ENCODE results near the gene ACAP3. TPM values are rescaled to one million over a fixed set of nuclear protein-coding genes. Genes with fewer than 3 reads are reported as not detected.

The ACAP3 gene
- polyA plus RNA-seq, 3 donors from 2014 or later = 1.4 to 7.0 (median 4.6) TPM

DNA sequence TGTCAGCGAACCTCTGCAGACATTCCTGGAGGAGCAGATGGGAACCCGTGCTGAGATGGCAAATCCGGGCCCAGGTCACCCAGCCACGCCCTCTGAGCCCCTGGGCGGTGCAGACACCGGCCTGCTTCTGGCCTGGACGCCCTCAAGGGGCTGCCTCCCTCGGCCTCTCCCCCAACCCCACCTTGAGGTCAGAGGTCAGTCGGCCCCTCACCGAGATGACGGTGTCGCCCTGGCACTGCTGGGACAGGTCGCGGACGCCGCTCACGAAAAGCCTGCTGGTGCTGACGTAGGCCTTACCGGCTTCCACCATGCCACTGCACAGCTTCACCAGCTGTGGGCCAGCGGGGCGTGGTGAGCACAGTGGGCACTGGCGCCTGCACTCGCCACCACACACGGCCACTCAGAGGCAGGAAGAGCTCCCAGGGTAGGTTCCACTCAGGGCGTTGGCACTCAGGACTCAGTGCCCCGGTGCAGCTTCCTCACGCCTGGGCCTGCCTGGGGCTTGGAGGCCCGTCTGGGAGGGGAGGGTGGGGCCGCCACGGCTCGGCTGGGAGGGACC lies 4.7 kb downstream of the ACAP3 start:
- H3K27ac Mint-ChIP-seq = no peak overlapping the region
- no peak for DNase-seq
- peaks cover 0 to 9% (median 7%) of the 10 kb centered on the region in 3 donors for H3K27me3 Mint-ChIP-seq (ENCODE audit: low read depth in 3 of 3)
- no peaks in the 10 kb centered on the region for H3K36me3 Mint-ChIP-seq
- peaks cover 15 to 18% of the 10 kb centered on the region in 2 donors for H3K4me1 Mint-ChIP-seq
- no peak overlapping the region for H3K4me3 Mint-ChIP-seq
- H3K9me3 Mint-ChIP-seq = no peaks in the 10 kb centered on the region

DNA sequence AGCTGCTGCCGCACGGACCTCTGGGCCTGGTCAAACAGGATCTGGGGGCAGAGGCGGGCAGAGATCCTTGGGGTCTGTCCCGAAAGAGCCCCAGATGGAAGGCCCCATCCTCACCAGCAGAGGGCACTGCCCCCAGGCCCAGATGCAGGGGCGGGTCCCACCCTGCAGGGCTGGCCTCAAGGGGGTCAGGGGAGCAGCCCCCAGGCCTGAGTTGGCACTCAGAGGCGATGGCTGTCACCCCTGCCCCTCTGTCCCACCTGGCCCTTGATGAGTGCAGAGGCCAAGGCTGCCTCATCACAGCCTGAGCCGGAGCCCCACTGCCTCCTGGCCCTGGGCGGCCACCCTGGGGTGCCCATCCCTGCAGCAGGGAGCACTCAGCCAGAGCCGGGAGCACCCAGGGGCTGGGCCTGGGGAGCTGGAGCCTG lies 5.7 kb downstream of the ACAP3 start:
- peaks cover 0 to 7% (median 3%) of the 10 kb centered on the region in 3 donors for H3K27me3 Mint-ChIP-seq (ENCODE audit: low read depth in 3 of 3)
- H3K4me1 Mint-ChIP-seq = peaks cover 13 to 16% of the 10 kb centered on the region in 2 donors
- no peak overlapping the region for H3K27ac Mint-ChIP-seq
- DNase-seq = no peak
- H3K9me3 Mint-ChIP-seq = no peaks in the 10 kb centered on the region
- H3K4me3 Mint-ChIP-seq = no peak overlapping the region
- H3K36me3 Mint-ChIP-seq = no peaks in the 10 kb centered on the region

DNA sequence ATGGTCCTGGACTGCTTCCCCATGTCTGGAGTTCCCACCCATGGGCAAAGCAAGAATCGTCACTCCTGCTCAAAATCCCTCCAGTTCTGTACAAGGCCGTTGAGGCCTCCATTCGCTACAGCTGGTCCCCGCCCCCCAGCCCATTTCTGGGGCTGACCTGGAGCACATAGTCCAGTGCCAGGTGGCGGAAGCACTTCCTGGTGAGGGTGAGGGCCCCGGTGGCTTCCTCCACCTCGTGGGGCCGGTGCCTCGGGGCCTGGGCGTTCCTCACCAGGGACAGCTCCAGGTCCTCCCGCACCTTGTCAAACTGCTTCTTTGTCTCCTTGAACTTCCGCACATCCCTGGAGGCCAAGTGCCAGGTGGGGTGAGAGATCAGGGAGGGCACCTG lies 7.4 kb downstream of the ACAP3 start:
- no peak for DNase-seq
- no peak overlapping the region for H3K4me3 Mint-ChIP-seq
- no peaks in the 10 kb centered on the region for H3K9me3 Mint-ChIP-seq
- peak overlapping the region in 1 of 6 donors; percentile 46 for H3K27ac Mint-ChIP-seq
- H3K27me3 Mint-ChIP-seq (ENCODE audit: low read depth in 3 of 3) = peaks cover 0 to 2% (median 0%) of the 10 kb centered on the region in 3 donors
- peaks cover 0 to 4% of the 10 kb centered on the region in 2 donors for H3K4me1 Mint-ChIP-seq
- no peaks in the 10 kb centered on the region for H3K36me3 Mint-ChIP-seq

DNA sequence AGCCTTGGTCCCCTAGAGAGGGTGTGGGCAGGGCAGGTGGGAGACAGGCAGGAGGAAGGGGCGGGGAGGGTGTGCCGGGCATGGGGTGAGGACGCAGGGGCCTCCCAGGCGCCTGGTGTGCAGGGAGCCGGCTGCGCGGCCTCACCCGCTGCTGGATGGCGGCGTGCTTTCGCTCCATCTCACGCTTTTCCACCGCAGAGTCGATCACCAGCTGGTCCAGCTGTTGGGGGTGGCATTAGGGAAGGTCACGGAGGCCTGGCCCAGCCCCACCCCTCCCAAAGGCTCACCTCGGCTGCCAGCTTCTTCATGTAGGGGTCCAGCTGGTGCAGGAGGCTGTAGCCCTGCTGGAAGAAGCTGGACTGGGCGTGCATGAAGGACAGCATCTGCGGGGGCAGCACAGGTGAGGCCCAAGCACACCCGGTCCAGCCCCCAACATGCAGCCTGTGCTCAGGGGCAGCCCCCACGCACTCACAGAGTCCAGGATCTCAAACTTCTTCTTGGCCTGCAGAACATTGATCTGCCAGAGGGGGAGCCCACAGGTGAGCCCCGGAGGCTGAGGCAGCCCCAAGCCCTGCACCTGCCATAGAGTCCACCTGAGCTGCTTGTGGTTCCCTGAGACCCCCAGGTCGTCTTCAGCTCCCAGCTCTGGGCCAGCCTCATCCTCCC lies 7.9 kb downstream of the ACAP3 start:
- Mint-ChIP-seq H3K9me3 (no peaks in the 10 kb centered on the region), H3K27me3 (ENCODE audit: low read depth in 3 of 3) (peaks cover 0 to 2% (median 0%) of the 10 kb centered on the region in 3 donors), H3K4me1 (peaks cover 0 to 2% of the 10 kb centered on the region in 2 donors), H3K27ac (no peak overlapping the region), H3K36me3 (no peaks in the 10 kb centered on the region), H3K4me3 (no peak overlapping the region)
- DNase-seq = no peak

DNA sequence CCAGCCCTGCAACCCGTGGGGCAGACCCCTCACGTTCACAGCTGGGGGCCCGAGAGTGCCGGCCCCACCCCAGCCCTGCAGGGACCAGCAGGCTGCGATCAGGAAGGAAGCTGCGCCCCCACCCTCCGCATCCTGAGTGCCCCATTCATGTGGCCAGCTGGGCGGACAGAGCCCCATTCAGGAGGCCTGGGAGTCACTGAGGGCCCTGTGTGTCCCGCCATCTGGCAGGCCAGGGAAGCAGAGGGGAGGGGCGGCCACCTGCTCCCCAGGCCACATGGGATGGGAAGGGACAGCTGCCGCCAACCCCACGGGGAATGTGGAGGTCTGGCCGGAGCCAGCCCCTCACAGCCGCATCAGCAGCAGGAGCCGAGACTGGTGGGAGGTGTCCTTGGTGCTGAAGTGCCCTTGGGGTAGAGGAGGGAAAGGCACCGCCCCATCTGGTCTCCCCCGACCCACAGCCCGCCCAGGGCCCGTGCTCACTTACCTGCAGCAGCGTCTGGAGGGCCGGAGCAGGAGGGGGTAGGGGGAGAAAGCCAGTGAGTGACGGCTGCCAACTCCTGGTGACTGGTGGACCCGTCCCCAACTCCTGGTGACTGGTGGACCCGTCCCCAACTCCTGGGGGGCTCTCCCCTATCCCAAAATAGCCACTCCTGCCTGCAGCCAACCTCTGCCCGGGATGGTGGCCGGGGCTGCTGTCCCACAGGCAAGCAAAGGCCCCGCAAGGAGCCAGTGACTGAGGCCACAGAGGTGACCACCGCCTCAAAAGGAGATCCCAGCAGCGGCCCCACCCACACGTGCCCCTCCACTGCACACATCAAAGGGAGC lies 8.7 kb downstream of the ACAP3 start:
- H3K27ac Mint-ChIP-seq = no peak overlapping the region
- H3K4me3 Mint-ChIP-seq = no peak overlapping the region

DNA sequence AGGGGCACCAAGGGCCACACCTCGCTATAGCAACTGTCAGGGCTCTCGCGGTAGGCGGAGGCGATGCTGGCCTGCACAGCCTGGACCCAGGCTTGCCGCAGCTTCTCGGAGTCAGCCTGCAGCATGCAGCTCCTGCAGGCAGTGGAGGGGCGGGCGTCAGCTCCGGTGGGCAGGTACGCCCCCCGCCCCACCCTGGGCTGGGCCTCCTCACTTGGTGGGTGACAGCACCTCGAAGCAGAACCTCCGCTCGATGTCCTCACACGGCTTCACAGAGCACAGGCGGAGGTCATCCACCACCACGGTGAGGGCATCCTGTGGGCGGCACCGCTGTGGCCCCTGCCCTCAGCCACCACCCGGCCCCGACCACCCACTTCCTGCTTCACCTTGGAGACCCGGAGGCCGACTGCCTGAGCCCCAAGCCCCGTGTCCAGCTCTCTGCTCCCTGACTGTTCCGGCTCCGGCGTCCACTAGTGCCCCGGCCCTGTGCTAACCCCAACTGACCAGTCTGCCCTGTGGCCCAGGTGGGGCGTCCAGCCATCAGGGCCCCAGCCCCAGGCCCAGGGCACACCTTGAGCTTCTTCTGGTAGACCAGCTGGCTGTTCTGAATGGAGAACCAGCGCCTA lies 9.8 kb downstream of the ACAP3 start:
- Mint-ChIP-seq H3K36me3 (no peaks in the 10 kb centered on the region), H3K27me3 (ENCODE audit: low read depth in 3 of 3) (peaks cover 0 to 2% (median 0%) of the 10 kb centered on the region in 3 donors), H3K4me3 (no peak overlapping the region), H3K4me1 (no peaks in the 10 kb centered on the region), H3K27ac (no peak overlapping the region), H3K9me3 (no peaks in the 10 kb centered on the region)
- DNase-seq = no peak

More for the DNA sequence above, 8.7 kb downstream of the ACAP3 start:
- H3K9me3 Mint-ChIP-seq = no peaks in the 10 kb centered on the region
- H3K27me3 Mint-ChIP-seq (ENCODE audit: low read depth in 3 of 3) = peaks cover 0 to 2% (median 0%) of the 10 kb centered on the region in 3 donors
- no peaks in the 10 kb centered on the region for H3K36me3 Mint-ChIP-seq
- H3K4me1 Mint-ChIP-seq = no peaks in the 10 kb centered on the region
- DNase-seq = no peak

DNA sequence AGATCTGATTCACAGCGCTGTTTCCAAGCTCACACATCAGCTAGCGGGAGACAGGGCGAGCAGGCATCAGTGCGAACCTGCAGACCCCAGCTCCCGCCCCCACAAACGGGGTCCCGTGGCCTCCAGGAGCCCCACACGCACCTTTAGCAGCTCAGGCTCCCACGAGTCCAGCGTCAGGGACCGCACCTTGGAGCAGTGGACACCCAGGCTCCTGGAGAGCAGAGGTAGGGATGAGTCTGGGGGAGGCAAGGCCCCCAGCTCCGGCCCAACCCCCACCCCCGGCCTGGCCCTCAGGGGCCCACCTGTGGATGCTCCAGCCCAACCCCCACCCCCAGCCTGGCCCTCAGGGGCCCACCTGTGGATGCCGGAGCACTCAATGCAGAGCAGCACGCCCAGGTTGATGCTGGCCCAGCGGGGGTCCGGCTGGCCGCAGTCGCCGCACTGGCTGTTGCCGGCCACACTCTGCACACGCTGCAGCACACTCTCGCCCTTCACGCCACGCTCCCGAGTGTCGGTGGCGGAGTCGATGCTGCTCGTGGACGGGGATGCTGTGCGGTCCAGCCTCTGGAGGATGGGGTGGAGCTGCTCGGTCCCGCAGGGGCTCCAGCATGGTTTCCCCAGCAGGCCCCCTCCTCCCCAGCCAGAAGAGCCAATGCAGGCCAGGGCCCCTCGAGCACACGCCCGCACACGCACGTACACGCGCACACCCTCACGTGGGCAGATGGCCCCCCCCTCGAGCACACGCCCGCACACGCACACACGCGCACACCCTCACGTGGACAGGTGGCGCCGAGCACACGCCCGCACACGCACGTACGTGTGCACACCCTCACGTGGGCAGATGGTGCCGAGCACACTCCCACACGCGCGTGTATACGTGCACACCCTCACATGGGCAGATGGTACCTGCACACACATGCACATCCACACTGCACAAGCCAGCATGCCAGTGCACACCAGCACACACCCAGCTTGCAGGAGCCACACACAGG lies 11.4 kb downstream of the ACAP3 start:
- Mint-ChIP-seq H3K9me3 (no peaks in the 10 kb centered on the region), H3K4me1 (no peaks in the 10 kb centered on the region), H3K36me3 (no peaks in the 10 kb centered on the region), H3K27me3 (ENCODE audit: low read depth in 3 of 3) (peaks cover 0 to 2% (median 0%) of the 10 kb centered on the region in 3 donors), H3K27ac (no peak overlapping the region), H3K4me3 (no peak overlapping the region)
- no peak for DNase-seq

DNA sequence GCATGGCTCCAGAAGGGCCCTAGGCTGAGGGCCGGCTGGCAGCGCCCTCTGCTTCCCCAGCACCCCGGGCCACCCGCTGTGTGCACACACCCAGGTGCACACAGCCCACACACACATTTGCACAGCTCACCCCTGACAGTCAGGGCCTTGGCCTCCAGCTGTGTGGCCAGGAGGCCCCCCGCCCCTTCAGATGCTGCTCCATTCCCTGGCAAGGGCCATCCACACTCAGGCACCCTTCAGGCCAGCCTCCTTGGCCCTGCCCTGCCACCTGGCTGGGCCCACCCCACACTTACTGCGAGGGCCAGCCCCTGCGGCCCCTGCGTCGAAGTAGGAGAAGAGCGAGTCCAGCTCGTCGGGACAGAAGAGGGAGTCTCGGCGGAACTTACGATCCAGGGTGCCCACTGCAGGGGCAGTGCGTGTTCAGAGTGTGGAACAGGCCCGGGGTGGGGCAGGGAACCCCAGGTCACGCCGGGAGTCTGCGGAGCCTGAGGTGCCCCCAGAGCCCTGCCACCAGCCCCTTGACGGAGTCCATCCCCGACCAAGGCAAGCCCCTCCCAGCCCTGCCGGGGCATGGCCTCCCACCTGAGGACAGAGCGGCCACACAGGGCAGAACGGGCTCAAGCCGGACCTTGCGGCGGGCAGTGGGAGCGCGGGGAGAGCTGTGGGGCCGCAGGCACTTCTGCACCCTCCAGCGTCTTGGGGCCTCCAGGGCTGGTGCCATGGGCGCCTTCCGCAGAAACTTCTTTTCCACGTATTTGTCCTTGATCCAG lies 12.4 kb downstream of the ACAP3 start:
- no peaks in the 10 kb centered on the region for H3K36me3 Mint-ChIP-seq
- no peak for DNase-seq
- no peak overlapping the region for H3K4me3 Mint-ChIP-seq

DNA sequence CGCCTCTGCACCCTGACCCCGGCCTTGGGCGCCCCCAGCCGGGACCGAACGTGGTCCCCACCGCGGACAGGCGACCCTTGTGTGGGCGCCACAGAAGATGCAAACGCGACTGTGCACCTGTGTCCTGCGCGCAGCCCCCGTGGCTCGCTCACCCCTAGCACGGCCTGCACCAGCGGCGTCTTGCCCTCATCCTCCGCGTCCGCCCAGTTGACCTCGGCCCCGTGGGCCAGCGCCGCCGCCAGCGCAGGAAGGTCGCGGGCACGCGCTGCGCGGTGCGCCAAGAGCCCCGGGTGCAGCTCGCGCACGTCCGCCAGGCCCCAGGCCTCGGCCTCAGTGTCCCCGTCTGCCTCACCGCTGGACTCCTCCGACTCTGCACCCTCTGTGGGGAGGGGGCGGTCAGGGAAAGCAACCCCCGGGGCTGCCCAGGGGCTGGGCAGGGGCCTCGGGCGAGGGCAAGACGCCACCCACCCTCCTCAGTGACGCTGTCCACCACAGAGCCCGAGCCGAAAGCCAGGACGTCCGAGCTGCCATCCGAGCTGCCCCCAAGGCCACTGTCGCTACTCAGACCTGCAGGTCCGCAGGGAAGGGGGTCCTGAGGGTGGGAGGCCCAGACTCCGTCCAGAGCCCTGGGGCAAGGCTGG lies 13.4 kb downstream of the ACAP3 start:
- H3K27ac Mint-ChIP-seq = no peak overlapping the region
- no peaks in the 10 kb centered on the region for H3K36me3 Mint-ChIP-seq
- no peaks in the 10 kb centered on the region for H3K9me3 Mint-ChIP-seq
- no peaks in the 10 kb centered on the region for H3K27me3 Mint-ChIP-seq (ENCODE audit: low read depth in 3 of 3)
- no peak overlapping the region for H3K4me3 Mint-ChIP-seq
- H3K4me1 Mint-ChIP-seq = no peaks in the 10 kb centered on the region
- no peak for DNase-seq

More for the DNA sequence above, 12.4 kb downstream of the ACAP3 start:
- no peaks in the 10 kb centered on the region for H3K9me3 Mint-ChIP-seq
- H3K4me1 Mint-ChIP-seq = no peaks in the 10 kb centered on the region
- no peak overlapping the region for H3K27ac Mint-ChIP-seq
- H3K27me3 Mint-ChIP-seq (ENCODE audit: low read depth in 3 of 3) = no peaks in the 10 kb centered on the region

DNA sequence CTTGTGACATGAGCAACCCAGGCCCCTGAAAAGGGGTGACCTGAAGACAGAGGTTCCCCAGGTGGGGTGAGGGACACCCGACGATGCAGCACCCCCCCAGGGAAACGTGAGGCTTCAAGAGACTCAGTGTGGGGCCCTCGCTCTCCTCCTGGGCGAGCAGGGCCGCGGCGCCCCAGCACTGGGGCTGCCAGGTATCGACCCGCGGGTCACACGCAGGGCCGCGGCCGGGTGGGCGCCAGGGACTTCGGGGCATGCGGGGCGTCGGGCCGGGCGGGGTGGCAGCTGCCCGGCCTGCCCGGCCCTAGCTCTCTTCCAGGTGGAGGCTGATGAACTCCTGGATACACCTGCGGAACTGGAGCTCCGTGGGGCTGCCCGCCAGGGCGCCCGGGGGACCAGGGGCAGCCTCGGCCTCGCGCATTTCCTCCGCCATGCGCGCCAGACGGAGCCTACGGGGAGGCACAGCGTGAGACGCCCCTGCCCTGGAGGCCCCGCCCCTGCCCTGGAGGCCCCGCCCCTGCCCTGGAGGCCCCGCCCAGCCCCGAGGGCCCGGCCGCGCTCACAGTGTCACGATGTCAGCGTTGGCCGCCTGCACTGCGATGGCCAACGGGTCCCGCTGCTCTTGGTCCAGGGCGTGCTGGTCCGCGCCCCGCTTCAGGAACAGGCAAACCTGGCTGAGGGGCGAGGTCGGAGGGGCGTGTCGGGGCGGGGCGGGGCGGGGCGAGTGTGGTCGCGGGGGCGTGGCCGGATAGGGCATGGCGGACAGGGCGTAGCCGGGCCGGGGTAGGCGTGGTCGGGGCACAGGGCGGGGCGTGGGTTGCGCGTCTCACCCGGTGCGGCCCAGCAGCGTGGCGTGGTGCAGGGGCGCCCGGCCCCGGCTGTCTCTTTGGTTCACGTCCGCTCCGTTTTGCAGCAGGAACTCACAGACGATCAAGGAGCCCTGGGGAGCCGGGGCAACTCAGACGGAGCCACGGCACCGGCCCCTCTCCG lies 14.2 kb downstream of the ACAP3 start:
- no peaks in the 10 kb centered on the region for H3K27me3 Mint-ChIP-seq (ENCODE audit: low read depth in 3 of 3)

DNA sequence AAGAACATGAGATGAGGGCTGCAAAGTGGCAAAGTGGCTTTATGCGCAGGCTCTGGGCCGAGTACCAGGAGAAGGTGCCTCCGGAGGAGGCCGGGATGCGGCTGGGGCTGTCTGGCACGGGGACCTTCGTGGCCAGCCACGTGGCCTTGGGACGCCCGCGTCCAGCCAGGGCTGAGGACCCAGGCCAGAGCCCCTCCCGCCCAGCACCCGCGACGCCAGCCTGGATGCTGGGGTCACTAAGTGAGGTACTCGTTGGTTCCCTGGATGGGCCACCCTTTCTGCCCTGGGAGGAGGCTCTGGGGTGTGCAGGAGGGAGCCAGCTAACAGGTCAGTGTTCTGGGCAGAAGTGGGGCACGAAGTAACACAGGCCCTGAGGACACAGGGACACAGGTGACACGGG lies 14.9 kb downstream of the ACAP3 start:
- Mint-ChIP-seq H3K27ac (no peak overlapping the region), H3K27me3 (ENCODE audit: low read depth in 3 of 3) (no peaks in the 10 kb centered on the region), H3K36me3 (no peaks in the 10 kb centered on the region), H3K4me3 (no peak overlapping the region), H3K9me3 (no peaks in the 10 kb centered on the region), H3K4me1 (no peaks in the 10 kb centered on the region)
- DNase-seq = no peak

More for the DNA sequence above, 14.2 kb downstream of the ACAP3 start:
- DNase-seq = no peak
- H3K27ac Mint-ChIP-seq = no peak overlapping the region
- no peaks in the 10 kb centered on the region for H3K4me1 Mint-ChIP-seq
- no peaks in the 10 kb centered on the region for H3K36me3 Mint-ChIP-seq
- H3K9me3 Mint-ChIP-seq = no peaks in the 10 kb centered on the region
- no peak overlapping the region for H3K4me3 Mint-ChIP-seq

Data from immature natural killer cell (primary cell).